Parathyroid adenoma (tissue), 2 donors: ENCODE data around the gene FARS2.

Experiments
- H2AFZ ChIP-seq: fragments of 300-600 bp; sonication (generic); one replicate; pipeline ENCODE4 v1.7.0; 2017; ENCODE audit warnings: antibody characterized with exemption, mild to moderate bottlenecking
- H3K27ac ChIP-seq: fragments of 300-600 bp; sonication (generic); one replicate; pipeline ENCODE4 v1.7.0; 2017
- H3K27me3 ChIP-seq: fragments of 300-600 bp; sonication (generic); one replicate; pipeline ENCODE4 v1.7.0; 2017; ENCODE audit warnings: low read length; ENCODE audit not compliant: control insufficient read depth, insufficient read depth
- H3K36me3 ChIP-seq: fragments of 300-600 bp; sonication (generic); one replicate; pipeline ENCODE4 v1.7.0; 2017; ENCODE audit warnings: low read length; ENCODE audit not compliant: control insufficient read depth, insufficient read depth
- H3K4me1 ChIP-seq: fragments of 300-600 bp; sonication (generic); one replicate; pipeline ENCODE4 v1.7.0; 2017; ENCODE audit warnings: control low read depth
- H3K4me2 ChIP-seq: fragments of 300-600 bp; sonication (generic); one replicate; pipeline ENCODE4 v1.7.0; 2017; ENCODE audit warnings: low read length
- H3K4me3 ChIP-seq: fragments of 300-600 bp; sonication (generic); one replicate; pipeline ENCODE4 v1.7.0; 2017; ENCODE audit warnings: low read depth, low read length
- H3K79me2 ChIP-seq: fragments of 300-600 bp; sonication (generic); one replicate; pipeline ENCODE4 v1.7.0; 2017; ENCODE audit warnings: control low read depth
- H3K9ac ChIP-seq: fragments of 300-600 bp; sonication (generic); one replicate; pipeline ENCODE4 v1.7.0; 2017; ENCODE audit warnings: mild to moderate bottlenecking
- H3K9me3 ChIP-seq: fragments of 300-600 bp; sonication (generic); one replicate; pipeline ENCODE4 v1.7.0; 2017; ENCODE audit warnings: low read length; ENCODE audit not compliant: control insufficient read depth
- TF ChIP-seq, protein P1 (sequence below): fragments of 300-600 bp; sonication (generic); IDR thresholded peaks from one replicate; pipeline ENCODE4 v1.7.0; 2017; ENCODE audit warnings: antibody characterized with exemption, mild to moderate bottlenecking
- donor health status: primary hyperparathyroidism.

The FARS2 gene

DNA sequence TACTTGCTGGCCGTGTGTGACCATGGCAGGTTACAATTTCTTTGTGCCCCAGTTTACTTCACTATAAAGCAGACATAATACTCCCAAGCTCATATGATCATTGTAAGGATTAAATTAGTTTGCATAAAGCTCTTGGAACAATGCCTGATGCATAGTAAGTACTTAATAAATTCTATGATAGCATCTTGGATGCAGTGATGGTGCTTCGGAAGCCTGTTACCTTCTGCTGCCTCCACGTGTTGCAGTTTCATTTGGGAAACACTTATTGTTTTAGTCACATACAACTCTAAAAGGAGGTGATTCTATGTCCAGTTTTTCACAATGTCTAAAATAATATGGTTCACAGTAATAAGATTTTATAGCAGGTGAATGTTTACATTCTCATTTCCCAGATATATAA lies 401.5 kb downstream of the FARS2 start:
- no peak overlapping the region for H3K9ac ChIP-seq
- H3K4me1 ChIP-seq: peaks cover 25% of the 10 kb centered on the region
- no peak overlapping the region for H3K4me3 ChIP-seq
- H2AFZ ChIP-seq: no peak overlapping the region
- H3K36me3 ChIP-seq: no peaks in the 10 kb centered on the region
- H3K27ac ChIP-seq: no peak overlapping the region
- no peaks in the 10 kb centered on the region for H3K9me3 ChIP-seq
- no peaks in the 10 kb centered on the region for H3K79me2 ChIP-seq
- no peaks in the 10 kb centered on the region for H3K27me3 ChIP-seq
- H3K4me2 ChIP-seq: no peak overlapping the region
- TF ChIP-seq, protein P1, sequence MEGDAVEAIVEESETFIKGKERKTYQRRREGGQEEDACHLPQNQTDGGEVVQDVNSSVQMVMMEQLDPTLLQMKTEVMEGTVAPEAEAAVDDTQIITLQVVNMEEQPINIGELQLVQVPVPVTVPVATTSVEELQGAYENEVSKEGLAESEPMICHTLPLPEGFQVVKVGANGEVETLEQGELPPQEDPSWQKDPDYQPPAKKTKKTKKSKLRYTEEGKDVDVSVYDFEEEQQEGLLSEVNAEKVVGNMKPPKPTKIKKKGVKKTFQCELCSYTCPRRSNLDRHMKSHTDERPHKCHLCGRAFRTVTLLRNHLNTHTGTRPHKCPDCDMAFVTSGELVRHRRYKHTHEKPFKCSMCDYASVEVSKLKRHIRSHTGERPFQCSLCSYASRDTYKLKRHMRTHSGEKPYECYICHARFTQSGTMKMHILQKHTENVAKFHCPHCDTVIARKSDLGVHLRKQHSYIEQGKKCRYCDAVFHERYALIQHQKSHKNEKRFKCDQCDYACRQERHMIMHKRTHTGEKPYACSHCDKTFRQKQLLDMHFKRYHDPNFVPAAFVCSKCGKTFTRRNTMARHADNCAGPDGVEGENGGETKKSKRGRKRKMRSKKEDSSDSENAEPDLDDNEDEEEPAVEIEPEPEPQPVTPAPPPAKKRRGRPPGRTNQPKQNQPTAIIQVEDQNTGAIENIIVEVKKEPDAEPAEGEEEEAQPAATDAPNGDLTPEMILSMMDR: no peak

DNA sequence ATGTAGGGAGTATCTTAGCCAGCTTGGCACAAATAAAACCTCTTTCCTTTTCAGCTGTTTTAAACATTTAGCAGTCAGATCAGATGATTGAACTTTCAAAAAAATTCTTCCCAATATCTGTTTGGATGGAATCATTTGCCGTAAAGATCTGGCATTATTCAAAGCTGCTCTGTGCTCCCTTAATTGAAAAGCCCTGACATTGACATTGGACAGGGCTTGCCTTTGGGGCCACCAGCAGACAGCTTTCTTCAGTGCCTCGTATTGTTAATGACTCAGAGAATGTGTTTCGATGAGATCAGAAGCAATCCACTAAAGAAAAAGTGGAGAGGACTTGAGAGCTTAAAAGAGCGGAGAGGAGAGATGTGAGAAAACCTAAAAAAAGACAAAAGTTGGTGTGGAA lies 401.9 kb downstream of the FARS2 start:
- no peak overlapping the region for H3K27ac ChIP-seq
- TF ChIP-seq, protein P1: no peak
- no peaks in the 10 kb centered on the region for H3K27me3 ChIP-seq
- no peak overlapping the region for H2AFZ ChIP-seq
- no peak overlapping the region for H3K4me3 ChIP-seq
- H3K4me1 ChIP-seq: peaks cover 25% of the 10 kb centered on the region
- no peak overlapping the region for H3K9ac ChIP-seq
- no peaks in the 10 kb centered on the region for H3K9me3 ChIP-seq
- no peaks in the 10 kb centered on the region for H3K79me2 ChIP-seq
- no peak overlapping the region for H3K4me2 ChIP-seq
- H3K36me3 ChIP-seq: no peaks in the 10 kb centered on the region

DNA sequence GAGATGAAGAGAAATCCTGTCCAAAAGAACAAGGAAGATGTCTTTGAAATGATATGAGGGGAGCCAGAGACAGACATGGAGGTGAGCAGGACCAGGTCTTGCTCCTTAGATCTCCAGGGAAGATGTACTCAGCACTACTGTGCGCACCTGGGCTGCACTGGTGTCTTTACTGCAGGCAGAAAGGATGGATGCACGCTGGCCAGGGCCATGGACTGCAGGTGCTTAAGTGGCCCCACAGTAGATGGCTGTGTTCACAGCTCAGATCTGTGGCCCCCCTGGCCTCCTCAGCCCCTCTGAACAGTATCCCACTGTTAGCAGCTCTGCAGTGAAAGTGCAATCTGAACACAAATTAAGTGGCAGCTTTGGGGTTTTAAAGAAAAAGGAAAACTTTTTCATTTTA lies 402.4 kb downstream of the FARS2 start:
- no peaks in the 10 kb centered on the region for H3K36me3 ChIP-seq
- TF ChIP-seq, protein P1: no peak
- no peak overlapping the region for H3K4me3 ChIP-seq
- no peak overlapping the region for H3K27ac ChIP-seq
- no peaks in the 10 kb centered on the region for H3K9me3 ChIP-seq
- H3K4me1 ChIP-seq: peaks cover 25% of the 10 kb centered on the region
- no peak overlapping the region for H3K4me2 ChIP-seq
- H3K27me3 ChIP-seq: no peaks in the 10 kb centered on the region
- H3K9ac ChIP-seq: no peak overlapping the region
- H3K79me2 ChIP-seq: no peaks in the 10 kb centered on the region
- H2AFZ ChIP-seq: no peak overlapping the region

DNA sequence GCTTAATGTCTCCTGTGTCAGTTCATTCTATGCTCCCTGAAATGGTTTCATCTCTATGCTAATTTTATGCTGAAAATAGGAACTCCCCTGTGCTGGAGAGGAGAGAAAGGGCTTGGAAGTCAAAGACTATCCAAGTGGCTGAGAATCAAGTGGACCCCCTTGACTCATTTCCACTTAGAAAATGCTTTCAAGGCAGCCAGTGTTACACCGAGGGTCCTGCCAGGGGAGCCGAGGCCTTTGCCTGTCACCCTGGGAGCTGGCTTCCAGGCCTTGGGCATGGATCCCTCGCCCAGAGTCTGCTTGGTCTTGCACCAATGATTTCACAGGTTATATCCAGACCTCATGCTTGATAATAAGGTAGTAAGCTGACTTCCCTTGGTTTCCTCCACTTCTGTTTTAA lies 402.8 kb downstream of the FARS2 start:
- H3K27me3 ChIP-seq: no peaks in the 10 kb centered on the region
- H3K27ac ChIP-seq: no peak overlapping the region
- H3K9ac ChIP-seq: no peak overlapping the region
- H3K4me3 ChIP-seq: no peak overlapping the region
- H3K36me3 ChIP-seq: no peaks in the 10 kb centered on the region
- no peak overlapping the region for H3K4me2 ChIP-seq
- TF ChIP-seq, protein P1: no peak
- peaks cover 22% of the 10 kb centered on the region for H3K4me1 ChIP-seq
- no peaks in the 10 kb centered on the region for H3K79me2 ChIP-seq
- H2AFZ ChIP-seq: no peak overlapping the region
- H3K9me3 ChIP-seq: no peaks in the 10 kb centered on the region

DNA sequence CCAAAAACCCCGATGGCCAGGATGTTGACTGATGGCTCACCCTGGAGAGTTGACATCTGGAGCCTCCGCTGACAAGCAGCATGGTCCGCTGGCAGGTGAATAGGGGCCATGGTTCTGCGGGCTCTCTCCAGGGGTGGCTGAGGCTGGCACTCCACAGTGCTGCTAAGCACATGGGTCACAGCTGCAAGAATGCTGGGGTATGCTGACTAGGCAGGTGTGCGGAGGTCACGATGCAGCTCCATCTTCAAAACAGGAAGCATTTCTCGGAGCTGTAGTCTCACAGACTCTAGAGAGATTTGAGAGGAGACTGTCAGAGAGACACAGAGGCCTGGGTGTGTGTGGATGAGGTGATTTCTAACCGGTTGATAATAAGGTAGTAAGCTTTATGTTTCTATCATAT lies 403.9 kb downstream of the FARS2 start:
- Histone ChIP-seq H2AFZ (peak overlapping the region; percentile 65), H3K9me3 (no peaks in the 10 kb centered on the region), H3K4me3 (no peak overlapping the region), H3K9ac (no peak overlapping the region), H3K4me2 (no peak overlapping the region), H3K27me3 (no peaks in the 10 kb centered on the region), H3K27ac (peak overlapping the region; percentile 78), H3K79me2 (no peaks in the 10 kb centered on the region), H3K36me3 (no peaks in the 10 kb centered on the region), H3K4me1 (peaks cover 22% of the 10 kb centered on the region)
- TF ChIP-seq, protein P1: no peak
